Measurements from ENCODE around the gene MSH4.
A peak's percentile ranks its signal among the peaks of the same experiment; 100 is the strongest.
"Not testable (repeated sequence)": the region's sequence is repeated elsewhere in the genome, so short reads cannot be mapped to it uniquely, and the experiment has no call there.

Gene MSH4

GRCh38 chr1:75796376-75797272, at the start of gene MSH4:
MSH4 (plus strand) TSS chr1:75796882; CDS start chr1:75796986, 104 bp downstream.
- DNase-seq (ENCODE audit: low spot score), result no peak

GRCh38 chr1:75757210-75757609, 39.5 kb upstream of the MSH4 start:
- not testable (repeated sequence) for DNase-seq (ENCODE audit: low spot score)

- not testable (repeated sequence) for DNase-seq (ENCODE audit: low spot score)
Observed at GRCh38 chr1:75758543-75758942, 38.1 kb upstream of the MSH4 start.

- DNase-seq (ENCODE audit: low spot score), result no peak
Observed at GRCh38 chr1:75764057-75764655, 32.5 kb upstream of the MSH4 start.

- DNase-seq (ENCODE audit: low spot score), result no peak
Observed at GRCh38 chr1:75765697-75766355, 30.9 kb upstream of the MSH4 start.

GRCh38 chr1:75768016-75768415, 28.7 kb upstream of the MSH4 start:
- no peak for DNase-seq (ENCODE audit: low spot score)

- DNase-seq (ENCODE audit: low spot score), result no peak
Observed at GRCh38 chr1:75770761-75771160, 25.9 kb upstream of the MSH4 start.

GRCh38 chr1:75771978-75772377, 24.7 kb upstream of the MSH4 start:
- DNase-seq (ENCODE audit: low spot score), result no peak

- not testable (repeated sequence) for DNase-seq (ENCODE audit: low spot score)
Observed at GRCh38 chr1:75777812-75778211, 18.9 kb upstream of the MSH4 start.

- DNase-seq (ENCODE audit: low spot score), result not testable (repeated sequence)
Observed at GRCh38 chr1:75778694-75779093, 18.0 kb upstream of the MSH4 start.

- DNase-seq (ENCODE audit: low spot score), result not testable (repeated sequence)
Observed at GRCh38 chr1:75780183-75780582, 16.5 kb upstream of the MSH4 start.

GRCh38 chr1:75783920-75784319, 12.8 kb upstream of the MSH4 start:
- DNase-seq (ENCODE audit: low spot score), result not testable (repeated sequence)

GRCh38 chr1:75785320-75785982, 11.2 kb upstream of the MSH4 start:
- peak; percentile 41 for DNase-seq (ENCODE audit: low spot score)

- DNase-seq (ENCODE audit: low spot score), result peak; percentile 98
Observed at GRCh38 chr1:75785983-75786853, 10.5 kb upstream of the MSH4 start, which contains the start of gene RABGGTB. RABGGTB (plus strand) TSS chr1:75786256; CDS start chr1:75786272, 16 bp downstream.

- peak; percentile 63 for DNase-seq (ENCODE audit: low spot score)
Observed at GRCh38 chr1:75786901-75787493, 9.7 kb upstream of the MSH4 start.

- no peak for DNase-seq (ENCODE audit: low spot score)
Observed at GRCh38 chr1:75787524-75787923, 9.2 kb upstream of the MSH4 start.

GRCh38 chr1:75789988-75790387, 6.7 kb upstream of the MSH4 start:
- no peak for DNase-seq (ENCODE audit: low spot score)

- DNase-seq (ENCODE audit: low spot score), result no peak
Observed at GRCh38 chr1:75791022-75791421, 5.7 kb upstream of the MSH4 start.

GRCh38 chr1:75792091-75792490, 4.6 kb upstream of the MSH4 start:
- no peak for DNase-seq (ENCODE audit: low spot score)

GRCh38 chr1:75794382-75794781, 2.3 kb upstream of the MSH4 start:
- DNase-seq (ENCODE audit: low spot score), result no peak

GRCh38 chr1:75795703-75796193, 934 bp upstream of the MSH4 start:
- no peak for DNase-seq (ENCODE audit: low spot score)
